HEK293 (cell line): ENCODE data around the gene FRMD4A.

Experiments
- OSR2 ChIP-seq: fragments of 450-650 bp; formaldehyde crosslinking; IDR thresholded peaks from 2 replicates; pipeline ENCODE4 v1.5.1; 2016; ENCODE audit warnings: missing biosample characterization, missing genetic modification characterization
- RBAK ChIP-seq: fragments of 450-650 bp; formaldehyde crosslinking; IDR thresholded peaks from 2 replicates; pipeline ENCODE4 v1.5.1; 2016; ENCODE audit warnings: missing biosample characterization, missing genetic modification characterization
- SP2 ChIP-seq: fragments of 450-650 bp; formaldehyde crosslinking; IDR thresholded peaks from 2 replicates; pipeline ENCODE4 v1.5.1; 2016; ENCODE audit warnings: missing biosample characterization, missing genetic modification characterization
- YY1 ChIP-seq: fragments of 450-650 bp; formaldehyde crosslinking; IDR thresholded peaks from 2 replicates; pipeline ENCODE4 v1.5.1; 2018; ENCODE audit warnings: missing biosample characterization, missing genetic modification characterization
- ZNF391 ChIP-seq: fragments of 450-650 bp; formaldehyde crosslinking; IDR thresholded peaks from 2 replicates; pipeline ENCODE4 v1.5.1; 2016; ENCODE audit warnings: low read depth, missing biosample characterization, missing genetic modification characterization, borderline replicate concordance
- ZNF530 ChIP-seq: fragments of 450-650 bp; formaldehyde crosslinking; IDR thresholded peaks from 2 replicates; pipeline ENCODE4 v1.5.1; 2016; ENCODE audit warnings: low read depth, missing biosample characterization, missing genetic modification characterization
- ZNF792 ChIP-seq: fragments of 450-650 bp; formaldehyde crosslinking; IDR thresholded peaks from 2 replicates; pipeline ENCODE4 v1.5.1; 2016; ENCODE audit warnings: missing biosample characterization, missing genetic modification characterization
- ZSCAN23 ChIP-seq: fragments of 450-650 bp; formaldehyde crosslinking; IDR thresholded peaks from 2 replicates; pipeline ENCODE4 v1.5.1; 2016; ENCODE audit warnings: missing biosample characterization, missing genetic modification characterization
- TF ChIP-seq, protein P1 (sequence below): fragments of 450-650 bp; formaldehyde crosslinking; IDR thresholded peaks from 2 replicates; pipeline ENCODE4 v1.5.1; 2016; ENCODE audit warnings: missing biosample characterization, missing genetic modification characterization
- TF ChIP-seq, protein P2 (sequence below): fragments of 450-650 bp; formaldehyde crosslinking; IDR thresholded peaks from 2 replicates; pipeline ENCODE4 v1.5.1; 2016; ENCODE audit warnings: missing biosample characterization, missing genetic modification characterization
- TF ChIP-seq, protein P3 (sequence below): fragments of 450-650 bp; IDR thresholded peaks from 2 replicates; pipeline ENCODE4 v1.5.1; 2018; ENCODE audit warnings: missing biosample characterization, missing genetic modification characterization
- TF ChIP-seq, protein P4 (sequence below): fragments of 450-650 bp; formaldehyde crosslinking; optimal IDR thresholded peaks from 2 replicates; pipeline ENCODE3; 2016; ENCODE audit warnings: missing biosample characterization, mild to moderate bottlenecking, missing genetic modification characterization

DNA sequence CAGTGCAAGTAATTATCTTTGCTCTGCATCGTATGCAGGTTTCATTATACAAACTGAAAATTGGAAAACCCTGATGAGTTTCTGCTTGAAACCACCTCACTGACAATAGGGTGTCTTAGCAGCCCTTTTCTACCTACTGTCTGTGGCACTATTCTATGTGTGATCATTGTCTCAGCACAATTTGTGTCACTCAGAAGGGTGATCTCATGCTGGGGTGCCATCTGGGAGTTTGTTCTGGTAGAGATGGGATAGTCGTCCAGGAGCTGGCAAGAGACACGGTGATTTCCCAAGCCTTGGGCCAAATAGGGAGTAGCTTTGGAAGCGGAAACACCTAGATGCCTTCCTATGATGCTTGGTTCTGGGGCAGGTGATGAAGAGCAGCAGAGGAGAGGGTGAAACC is 186.3 kb downstream of the FRMD4A start:
- TF ChIP-seq ZNF391 (tag by site-specific recombination) = no peak
- TF ChIP-seq, protein P1, sequence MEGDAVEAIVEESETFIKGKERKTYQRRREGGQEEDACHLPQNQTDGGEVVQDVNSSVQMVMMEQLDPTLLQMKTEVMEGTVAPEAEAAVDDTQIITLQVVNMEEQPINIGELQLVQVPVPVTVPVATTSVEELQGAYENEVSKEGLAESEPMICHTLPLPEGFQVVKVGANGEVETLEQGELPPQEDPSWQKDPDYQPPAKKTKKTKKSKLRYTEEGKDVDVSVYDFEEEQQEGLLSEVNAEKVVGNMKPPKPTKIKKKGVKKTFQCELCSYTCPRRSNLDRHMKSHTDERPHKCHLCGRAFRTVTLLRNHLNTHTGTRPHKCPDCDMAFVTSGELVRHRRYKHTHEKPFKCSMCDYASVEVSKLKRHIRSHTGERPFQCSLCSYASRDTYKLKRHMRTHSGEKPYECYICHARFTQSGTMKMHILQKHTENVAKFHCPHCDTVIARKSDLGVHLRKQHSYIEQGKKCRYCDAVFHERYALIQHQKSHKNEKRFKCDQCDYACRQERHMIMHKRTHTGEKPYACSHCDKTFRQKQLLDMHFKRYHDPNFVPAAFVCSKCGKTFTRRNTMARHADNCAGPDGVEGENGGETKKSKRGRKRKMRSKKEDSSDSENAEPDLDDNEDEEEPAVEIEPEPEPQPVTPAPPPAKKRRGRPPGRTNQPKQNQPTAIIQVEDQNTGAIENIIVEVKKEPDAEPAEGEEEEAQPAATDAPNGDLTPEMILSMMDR = no peak
- TF ChIP-seq, protein P2, sequence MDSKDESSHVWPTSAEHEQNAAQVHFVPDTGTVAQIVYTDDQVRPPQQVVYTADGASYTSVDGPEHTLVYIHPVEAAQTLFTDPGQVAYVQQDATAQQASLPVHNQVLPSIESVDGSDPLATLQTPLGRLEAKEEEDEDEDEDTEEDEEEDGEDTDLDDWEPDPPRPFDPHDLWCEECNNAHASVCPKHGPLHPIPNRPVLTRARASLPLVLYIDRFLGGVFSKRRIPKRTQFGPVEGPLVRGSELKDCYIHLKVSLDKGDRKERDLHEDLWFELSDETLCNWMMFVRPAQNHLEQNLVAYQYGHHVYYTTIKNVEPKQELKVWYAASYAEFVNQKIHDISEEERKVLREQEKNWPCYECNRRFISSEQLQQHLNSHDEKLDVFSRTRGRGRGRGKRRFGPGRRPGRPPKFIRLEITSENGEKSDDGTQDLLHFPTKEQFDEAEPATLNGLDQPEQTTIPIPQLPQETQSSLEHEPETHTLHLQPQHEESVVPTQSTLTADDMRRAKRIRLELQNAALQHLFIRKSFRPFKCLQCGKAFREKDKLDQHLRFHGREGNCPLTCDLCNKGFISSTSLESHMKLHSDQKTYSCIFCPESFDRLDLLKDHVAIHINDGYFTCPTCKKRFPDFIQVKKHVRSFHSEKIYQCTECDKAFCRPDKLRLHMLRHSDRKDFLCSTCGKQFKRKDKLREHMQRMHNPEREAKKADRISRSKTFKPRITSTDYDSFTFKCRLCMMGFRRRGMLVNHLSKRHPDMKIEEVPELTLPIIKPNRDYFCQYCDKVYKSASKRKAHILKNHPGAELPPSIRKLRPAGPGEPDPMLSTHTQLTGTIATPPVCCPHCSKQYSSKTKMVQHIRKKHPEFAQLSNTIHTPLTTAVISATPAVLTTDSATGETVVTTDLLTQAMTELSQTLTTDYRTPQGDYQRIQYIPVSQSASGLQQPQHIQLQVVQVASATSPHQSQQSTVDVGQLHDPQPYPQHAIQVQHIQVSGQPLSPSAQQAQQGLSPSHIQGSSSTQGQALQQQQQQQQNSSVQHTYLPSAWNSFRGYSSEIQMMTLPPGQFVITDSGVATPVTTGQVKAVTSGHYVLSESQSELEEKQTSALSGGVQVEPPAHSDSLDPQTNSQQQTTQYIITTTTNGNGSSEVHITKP (tag by site-specific recombination) = no peak
- TF ChIP-seq RBAK (tag by site-specific recombination) = no peak
- TF ChIP-seq SP2 (tag by site-specific recombination) = no peak
- TF ChIP-seq ZNF530 (tag by site-specific recombination) = no peak
- TF ChIP-seq, protein P3, sequence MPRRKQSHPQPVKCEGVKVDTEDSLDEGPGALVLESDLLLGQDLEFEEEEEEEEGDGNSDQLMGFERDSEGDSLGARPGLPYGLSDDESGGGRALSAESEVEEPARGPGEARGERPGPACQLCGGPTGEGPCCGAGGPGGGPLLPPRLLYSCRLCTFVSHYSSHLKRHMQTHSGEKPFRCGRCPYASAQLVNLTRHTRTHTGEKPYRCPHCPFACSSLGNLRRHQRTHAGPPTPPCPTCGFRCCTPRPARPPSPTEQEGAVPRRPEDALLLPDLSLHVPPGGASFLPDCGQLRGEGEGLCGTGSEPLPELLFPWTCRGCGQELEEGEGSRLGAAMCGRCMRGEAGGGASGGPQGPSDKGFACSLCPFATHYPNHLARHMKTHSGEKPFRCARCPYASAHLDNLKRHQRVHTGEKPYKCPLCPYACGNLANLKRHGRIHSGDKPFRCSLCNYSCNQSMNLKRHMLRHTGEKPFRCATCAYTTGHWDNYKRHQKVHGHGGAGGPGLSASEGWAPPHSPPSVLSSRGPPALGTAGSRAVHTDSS (tag by site-specific recombination) = no peak
- no peak for TF ChIP-seq YY1
- TF ChIP-seq, protein P4, sequence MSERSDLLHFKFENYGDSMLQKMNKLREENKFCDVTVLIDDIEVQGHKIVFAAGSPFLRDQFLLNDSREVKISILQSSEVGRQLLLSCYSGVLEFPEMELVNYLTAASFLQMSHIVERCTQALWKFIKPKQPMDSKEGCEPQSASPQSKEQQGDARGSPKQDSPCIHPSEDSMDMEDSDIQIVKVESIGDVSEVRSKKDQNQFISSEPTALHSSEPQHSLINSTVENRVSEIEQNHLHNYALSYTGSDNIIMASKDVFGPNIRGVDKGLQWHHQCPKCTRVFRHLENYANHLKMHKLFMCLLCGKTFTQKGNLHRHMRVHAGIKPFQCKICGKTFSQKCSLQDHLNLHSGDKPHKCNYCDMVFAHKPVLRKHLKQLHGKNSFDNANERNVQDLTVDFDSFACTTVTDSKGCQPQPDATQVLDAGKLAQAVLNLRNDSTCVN (tag by site-specific recombination) = no peak
- no peak for TF ChIP-seq ZNF792 (tag by site-specific recombination)
- TF ChIP-seq OSR2 (tag by site-specific recombination) = no peak
- TF ChIP-seq ZSCAN23 (tag by site-specific recombination) = no peak
